WI38 (cell line): ENCODE measurements around the gene MTX1.

ENCODE experiments used
- H3K4me3 ChIP-seq: 2 replicates; pipeline ENCODE4 v1.5.1; 2011; ENCODE audit warnings: low read depth, mild to moderate bottlenecking, control low read depth, low read length
- TF ChIP-seq, protein P1 (sequence below): IDR thresholded peaks from 2 replicates; pipeline ENCODE4 v1.5.1; 2012; ENCODE audit warnings: low read depth, mild to moderate bottlenecking, control low read depth, low read length

MTX1 gene

DNA sequence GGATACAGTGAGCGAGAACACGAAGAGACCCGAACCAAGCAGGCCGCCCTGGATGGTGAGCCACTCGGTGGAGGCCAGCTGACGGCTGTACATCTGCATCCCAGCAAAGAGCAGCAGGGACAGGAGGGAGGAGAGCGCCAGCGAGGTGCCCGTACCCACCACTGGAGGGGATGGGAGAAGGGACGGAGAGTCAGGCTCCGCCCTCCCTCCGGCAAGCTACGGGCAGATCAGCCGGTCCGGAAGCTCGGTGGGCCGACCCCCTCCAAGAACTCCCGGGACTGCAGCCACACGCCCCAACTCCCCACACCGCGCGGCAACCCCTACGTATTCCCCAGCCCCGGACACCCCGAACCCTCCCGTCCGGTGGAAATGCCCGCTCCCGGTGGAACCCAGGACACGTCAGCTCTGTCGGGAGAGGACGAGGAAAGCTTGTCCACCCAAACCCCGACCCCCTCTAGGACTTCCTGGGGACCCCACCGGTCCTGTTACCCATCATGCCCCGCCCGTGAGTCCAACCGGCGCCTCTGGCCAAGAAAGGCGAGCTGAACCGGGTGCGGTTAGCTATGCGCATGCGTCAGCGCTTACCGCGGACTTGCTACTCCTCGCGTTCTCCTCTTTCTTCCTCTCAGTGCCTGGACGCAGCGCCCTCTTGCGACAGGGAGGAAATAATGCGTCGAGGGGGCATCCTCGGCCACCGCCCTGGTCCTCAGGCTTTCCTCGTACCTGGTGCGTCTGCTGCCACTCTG lies 35.6 kb upstream of the MTX1 start, which contains the start of gene KRTCAP2:
Gene KRTCAP2 (minus strand): TSS at position 573 of the 746 bp plus-strand sequence. CDS start 80 bp downstream, at position 493.
- peak within 1 kb of the TSS; percentile 76 for H3K4me3 ChIP-seq
- TF ChIP-seq, protein P1, sequence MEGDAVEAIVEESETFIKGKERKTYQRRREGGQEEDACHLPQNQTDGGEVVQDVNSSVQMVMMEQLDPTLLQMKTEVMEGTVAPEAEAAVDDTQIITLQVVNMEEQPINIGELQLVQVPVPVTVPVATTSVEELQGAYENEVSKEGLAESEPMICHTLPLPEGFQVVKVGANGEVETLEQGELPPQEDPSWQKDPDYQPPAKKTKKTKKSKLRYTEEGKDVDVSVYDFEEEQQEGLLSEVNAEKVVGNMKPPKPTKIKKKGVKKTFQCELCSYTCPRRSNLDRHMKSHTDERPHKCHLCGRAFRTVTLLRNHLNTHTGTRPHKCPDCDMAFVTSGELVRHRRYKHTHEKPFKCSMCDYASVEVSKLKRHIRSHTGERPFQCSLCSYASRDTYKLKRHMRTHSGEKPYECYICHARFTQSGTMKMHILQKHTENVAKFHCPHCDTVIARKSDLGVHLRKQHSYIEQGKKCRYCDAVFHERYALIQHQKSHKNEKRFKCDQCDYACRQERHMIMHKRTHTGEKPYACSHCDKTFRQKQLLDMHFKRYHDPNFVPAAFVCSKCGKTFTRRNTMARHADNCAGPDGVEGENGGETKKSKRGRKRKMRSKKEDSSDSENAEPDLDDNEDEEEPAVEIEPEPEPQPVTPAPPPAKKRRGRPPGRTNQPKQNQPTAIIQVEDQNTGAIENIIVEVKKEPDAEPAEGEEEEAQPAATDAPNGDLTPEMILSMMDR, result peak; percentile 86

DNA sequence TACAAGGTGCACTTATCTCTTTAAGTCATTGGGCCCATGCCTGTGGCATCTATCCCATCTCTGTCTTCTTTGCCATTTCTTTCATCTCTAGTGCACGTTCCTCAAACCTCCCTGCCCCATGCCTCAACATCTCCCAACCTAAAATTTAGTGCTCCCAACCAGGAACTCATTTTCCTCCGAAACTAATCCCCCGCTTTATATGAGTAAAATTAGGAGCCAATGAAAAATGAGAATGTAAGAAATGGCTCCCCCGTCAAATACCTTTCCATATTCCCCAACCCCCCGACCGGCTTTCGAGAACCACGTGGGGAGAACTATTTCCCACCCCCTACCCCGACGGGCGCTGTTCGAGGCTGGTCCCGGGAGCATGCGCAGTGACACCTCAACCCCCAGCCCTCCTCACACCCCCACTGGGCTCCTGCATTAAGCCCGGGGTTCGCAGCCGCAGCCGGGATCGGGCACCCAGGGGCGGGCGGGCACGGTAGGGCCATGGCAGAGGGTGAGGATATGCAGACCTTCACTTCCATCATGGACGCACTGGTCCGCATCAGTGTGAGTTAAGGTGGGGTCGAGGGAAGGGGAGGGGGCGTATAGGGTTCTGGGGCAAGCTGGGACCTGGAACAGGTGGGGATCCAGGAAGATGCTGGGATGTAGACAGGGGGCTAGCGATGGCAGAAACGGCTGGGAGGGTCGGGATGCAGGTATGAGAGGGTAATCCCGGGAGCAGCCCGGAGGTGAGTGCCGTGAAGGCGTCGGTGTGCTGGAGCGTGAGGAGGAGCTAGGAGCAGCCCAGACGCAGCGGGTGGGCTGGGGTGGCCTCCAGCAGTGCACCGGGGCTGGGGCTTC lies 34.8 kb upstream of the MTX1 start, which contains the start of gene TRIM46:
Gene TRIM46 (plus strand): TSS at position 372 of the 846 bp plus-strand sequence. CDS start 118 bp downstream, at position 490.
- H3K4me3 ChIP-seq, result peak within 1 kb of the TSS; percentile 76
- TF ChIP-seq, protein P1, result no peak

DNA sequence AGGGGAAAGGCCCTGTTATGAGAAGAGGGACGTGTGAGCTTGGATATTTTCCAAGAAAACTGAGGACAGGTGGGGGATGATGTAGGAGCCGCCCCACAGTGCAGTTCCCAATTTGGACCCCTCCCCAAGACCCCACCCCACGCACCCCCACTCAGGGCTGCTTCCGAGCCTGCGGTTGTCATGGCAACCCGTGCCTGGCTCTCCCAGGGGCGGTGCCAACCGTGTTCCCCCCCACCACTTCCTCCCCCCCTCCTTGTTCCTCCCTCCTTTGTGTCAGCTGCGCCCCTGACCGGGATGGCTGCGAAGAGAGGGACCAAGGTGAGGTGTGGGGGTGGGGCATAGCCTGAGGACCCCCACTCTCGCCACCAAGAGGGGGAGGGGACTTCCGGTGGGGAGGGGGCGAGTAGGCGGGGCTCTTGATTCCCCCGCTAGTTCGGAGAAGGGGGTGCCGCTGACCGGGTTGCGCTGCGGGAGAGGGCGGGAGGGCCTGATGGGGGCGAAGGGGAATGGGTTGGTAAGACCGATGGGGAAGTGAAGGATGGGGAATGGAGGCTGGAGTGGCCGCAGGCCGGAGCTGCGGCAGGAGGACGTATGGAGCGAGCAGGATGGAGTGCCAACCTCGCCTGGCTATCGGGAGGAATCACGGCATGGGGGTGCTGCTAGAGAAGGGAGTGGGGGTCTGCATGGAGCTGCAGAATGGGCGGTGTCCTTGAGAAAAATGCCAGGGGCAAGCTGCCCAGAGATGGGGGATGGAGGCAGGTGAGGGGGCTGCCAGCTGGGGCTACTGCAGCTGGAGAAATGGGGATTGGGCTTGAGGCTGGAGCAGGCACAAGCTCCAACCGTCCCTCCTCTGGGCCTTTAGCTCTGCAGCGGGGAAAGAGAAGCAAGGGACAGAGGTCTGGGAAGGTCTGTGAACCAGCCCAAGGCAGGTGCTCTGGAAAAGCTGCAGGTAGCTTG lies 33.9 kb upstream of the MTX1 start:
- H3K4me3 ChIP-seq, result peak overlapping the region; percentile 76
- TF ChIP-seq, protein P1, result no peak

DNA sequence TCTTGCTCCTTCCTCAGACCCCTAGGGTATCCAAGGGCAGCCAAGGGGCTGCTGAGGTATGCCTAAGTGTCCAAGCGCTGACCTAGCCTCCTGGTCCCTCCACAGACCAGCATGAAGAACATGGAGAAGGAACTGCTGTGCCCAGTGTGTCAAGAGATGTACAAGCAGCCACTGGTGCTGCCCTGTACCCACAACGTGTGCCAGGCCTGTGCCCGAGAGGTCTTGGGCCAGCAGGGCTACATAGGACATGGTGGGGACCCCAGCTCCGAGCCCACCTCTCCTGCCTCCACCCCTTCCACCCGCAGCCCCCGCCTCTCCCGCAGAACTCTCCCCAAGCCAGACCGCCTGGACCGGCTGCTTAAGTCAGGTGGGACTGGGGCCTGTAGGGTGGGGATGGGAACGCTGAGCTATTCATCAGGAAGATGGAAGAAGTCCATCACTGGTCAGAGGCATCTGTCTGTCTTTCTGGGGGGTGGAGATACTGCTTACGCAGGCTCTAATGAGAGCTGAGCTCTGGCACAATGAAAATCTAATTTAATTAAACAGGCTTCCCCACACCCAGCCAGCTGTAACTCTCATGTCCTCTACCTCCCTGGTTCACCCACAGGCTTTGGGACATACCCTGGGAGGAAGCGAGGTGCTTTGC lies 33.1 kb upstream of the MTX1 start:
- peak overlapping the region; percentile 76; the same call in 1 of the 2 replicates for H3K4me3 ChIP-seq
- TF ChIP-seq, protein P1, result no peak

DNA sequence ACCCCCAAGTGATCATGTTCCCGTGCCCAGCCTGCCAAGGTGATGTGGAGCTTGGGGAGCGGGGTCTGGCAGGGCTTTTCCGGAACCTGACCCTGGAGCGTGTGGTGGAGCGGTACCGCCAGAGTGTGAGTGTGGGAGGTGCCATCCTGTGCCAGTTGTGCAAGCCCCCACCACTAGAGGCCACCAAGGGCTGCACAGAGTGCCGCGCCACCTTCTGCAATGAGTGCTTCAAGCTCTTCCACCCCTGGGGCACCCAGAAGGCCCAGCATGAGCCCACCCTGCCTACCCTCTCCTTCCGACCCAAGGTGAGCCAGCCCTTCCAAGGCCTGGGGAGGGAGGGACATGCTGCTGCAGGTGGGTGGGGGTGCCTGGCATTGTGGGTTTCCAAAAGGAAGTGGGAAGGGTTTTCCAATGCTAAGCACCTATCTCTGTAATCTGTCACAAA lies 32.5 kb upstream of the MTX1 start:
- TF ChIP-seq, protein P1, result no peak
- H3K4me3 ChIP-seq, result no peak overlapping the region

DNA sequence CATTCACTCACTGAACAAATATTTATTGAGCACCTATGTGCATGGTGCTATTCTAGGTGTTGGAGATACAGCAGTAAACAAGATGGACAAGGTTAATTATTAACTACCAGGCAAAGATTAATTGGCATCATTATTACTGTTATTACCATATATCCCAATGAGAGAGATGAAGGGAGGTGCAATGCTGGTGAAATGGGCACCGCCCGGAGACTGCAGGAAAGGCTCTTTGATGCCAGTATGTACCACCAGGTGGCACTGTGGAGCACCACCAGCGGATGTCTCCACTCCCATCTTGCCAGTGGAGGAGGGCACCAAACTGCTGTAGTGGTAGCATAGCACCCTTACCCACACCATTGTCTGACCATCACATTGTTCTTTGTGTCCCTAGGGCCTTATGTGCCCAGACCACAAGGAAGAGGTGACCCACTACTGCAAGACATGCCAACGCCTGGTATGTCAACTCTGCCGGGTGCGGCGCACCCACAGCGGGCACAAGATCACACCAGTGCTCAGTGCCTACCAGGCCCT lies 31.9 kb upstream of the MTX1 start:
- TF ChIP-seq, protein P1, result peak; percentile 82
- no peak overlapping the region for H3K4me3 ChIP-seq
